ENCODE measurements around the gene MRGPRG. TPM values are rescaled to one million over a fixed set of nuclear protein-coding genes. Genes with fewer than 3 reads are reported as not detected.

MRGPRG gene
- total and polyA plus RNA-seq, 8 donors, result not detected

- DNase-seq (peak in 2 of 4 donors; percentile 20 to 36), ATAC-seq (no peak)
- intact Hi-C loops (cut with DNase I), result no loop called here
- Histone ChIP-seq H3K36me3 (no peaks in the 10 kb centered on the region), H3K27ac (no peak overlapping the region), H3K9me3 (peaks cover 0 to 15% of the 10 kb centered on the region in 2 donors), H3K4me3 (no peak overlapping the region), H3K4me1 (peaks cover 0 to 2% of the 10 kb centered on the region in 2 donors), H3K27me3 (peaks cover 0 to 9% of the 10 kb centered on the region in 2 donors)
- TF ChIP-seq CTCF (IDR thresholded peaks at IDR 0.05), result no peak
Observed at GRCh38 chr11:3175194-3175593, 43.4 kb downstream of the MRGPRG start.

- Histone ChIP-seq H3K4me3 (no peak overlapping the region), H3K27me3 (peaks cover 0 to 17% of the 10 kb centered on the region in 2 donors), H3K4me1 (peaks cover 5 to 10% of the 10 kb centered on the region in 2 donors), H3K9me3 (peaks cover 0 to 15% of the 10 kb centered on the region in 2 donors), H3K36me3 (no peaks in the 10 kb centered on the region), H3K27ac (no peak overlapping the region)
- intact Hi-C loops (cut with DNase I), result no loop called here
- DNase-seq (no peak), ATAC-seq (no peak)
- TF ChIP-seq CTCF (IDR thresholded peaks at IDR 0.05), result no peak
Observed at GRCh38 chr11:3174387-3174786, 44.2 kb downstream of the MRGPRG start.

GRCh38 chr11:3173795-3174194 is 44.8 kb downstream of the MRGPRG start:
- no peak for TF ChIP-seq CTCF (IDR thresholded peaks at IDR 0.05)
- Histone ChIP-seq H3K27ac (no peak overlapping the region), H3K4me3 (no peak overlapping the region), H3K4me1 (peaks cover 9 to 16% of the 10 kb centered on the region in 2 donors), H3K36me3 (no peaks in the 10 kb centered on the region), H3K27me3 (peaks cover 0 to 23% of the 10 kb centered on the region in 2 donors), H3K9me3 (peaks cover 0 to 15% of the 10 kb centered on the region in 2 donors)
- DNase-seq, result no peak
- intact Hi-C loops (cut with DNase I), result no loop called here
- ATAC-seq, result no peak

GRCh38 chr11:3171931-3172560 is 46.6 kb downstream of the MRGPRG start:
- TF ChIP-seq CTCF (IDR thresholded peaks at IDR 0.05), result no peak
- peaks cover 0 to 25% of the 10 kb centered on the region in 2 donors for H3K27me3 ChIP-seq
- DNase-seq (peak in 2 of 4 donors; percentile 26 to 39), ATAC-seq (no peak)
- H3K4me3 ChIP-seq, result no peak overlapping the region
- H3K36me3 ChIP-seq, result no peaks in the 10 kb centered on the region
- H3K4me1 ChIP-seq, result peaks cover 9 to 16% of the 10 kb centered on the region in 2 donors
- no peak overlapping the region for H3K27ac ChIP-seq
- peaks cover 0 to 13% of the 10 kb centered on the region in 2 donors for H3K9me3 ChIP-seq
- intact Hi-C loops (cut with DNase I), result no loop called here

GRCh38 chr11:3170756-3171650 is 47.6 kb downstream of the MRGPRG start:
- TF ChIP-seq CTCF (IDR thresholded peaks at IDR 0.05), result no peak
- ATAC-seq (no peak), DNase-seq (peak in 1 of 4 donors; percentile 63)
- peaks cover 0 to 25% of the 10 kb centered on the region in 2 donors for H3K27me3 ChIP-seq
- intact Hi-C loops (cut with DNase I), result no loop called here
- peaks cover 0 to 3% of the 10 kb centered on the region in 2 donors for H3K9me3 ChIP-seq
- H3K4me1 ChIP-seq, result peaks cover 9 to 26% of the 10 kb centered on the region in 2 donors
- H3K4me3 ChIP-seq, result no peak overlapping the region
- no peaks in the 10 kb centered on the region for H3K36me3 ChIP-seq
- H3K27ac ChIP-seq, result no peak overlapping the region
